GM12892 (cell line): Measurements from ENCODE around the gene OCLN.

ENCODE experiments used
- POLR2A ChIP-seq: IDR thresholded peaks from 2 replicates; pipeline ENCODE4 v1.6.1; 2011; ENCODE audit warnings: low read depth, low read length, control low read depth
- POLR2AphosphoS5 ChIP-seq: IDR thresholded peaks from 2 replicates; pipeline ENCODE4 v1.6.1; 2011; ENCODE audit warnings: low read depth, low read length, control low read depth
- TAF1 ChIP-seq: IDR thresholded peaks from 2 replicates; pipeline ENCODE4 v1.6.1; 2011; ENCODE audit warnings: low read depth, mild to moderate bottlenecking, control low read depth, low read length, borderline replicate concordance

DNA sequence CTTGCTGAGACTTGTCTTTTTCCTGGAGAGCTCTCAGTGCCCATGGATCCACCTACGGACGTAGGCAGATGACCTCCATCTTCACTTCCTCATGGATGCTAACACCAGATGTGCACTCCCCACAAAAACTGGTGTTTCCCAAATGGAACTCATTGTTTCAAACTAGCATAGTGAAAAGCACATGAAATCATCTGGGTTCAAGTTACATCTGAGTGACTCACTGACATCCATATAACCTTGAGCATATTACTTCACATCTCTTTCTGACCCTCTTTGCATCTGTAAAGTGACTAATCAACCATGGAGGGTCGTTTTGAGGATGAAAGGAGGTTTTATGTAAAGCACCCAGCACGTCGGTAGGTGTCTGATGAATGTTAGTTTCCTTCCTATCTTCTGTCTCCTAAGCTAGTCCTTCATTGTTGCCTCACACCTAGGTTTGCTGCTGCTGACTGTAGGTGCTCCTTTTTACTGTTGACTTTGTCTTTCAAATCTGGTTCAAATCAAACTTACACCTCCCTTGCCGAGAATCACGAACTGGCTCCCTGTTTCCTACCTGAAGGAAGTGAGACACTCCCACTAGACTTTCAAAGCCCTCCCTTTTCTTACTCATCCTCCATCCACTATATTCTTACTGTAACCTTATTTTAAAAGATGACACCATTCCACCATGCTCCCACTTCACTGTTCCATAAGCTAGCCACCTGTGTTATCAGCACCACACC, 10.3 kb downstream of the OCLN start:
- no peak for TF ChIP-seq POLR2A
- TF ChIP-seq POLR2AphosphoS5, result no peak
- no peak for TF ChIP-seq TAF1
